Left renal pelvis (tissue), 4 donors: ENCODE results near the gene MIGA1. TPM values are rescaled to one million over a fixed set of nuclear protein-coding genes. Genes with fewer than 3 reads are reported as not detected.
"Not testable (repeated sequence)": the region's sequence is repeated elsewhere in the genome, so short reads cannot be mapped to it uniquely, and the experiment has no call there.

ENCODE experiments used
- DNase-seq, 4 donors: peaks; one replicate each; pipeline ENCODE4 v3.0.0-alpha.2; 2013; ENCODE audit warnings: low read depth in 4 of 4, low spot score in 3 of 4
- polyA plus RNA-seq, 4 donors: library from polyadenylated mRNA; unstranded; fragments of 120-200 nt; gene quantifications; one replicate each; pipeline ENCODE4 v1.2.1, GENCODE V29; 2013; ENCODE audit not compliant: insufficient read length in 4 of 4

MIGA1 gene
- polyA plus RNA-seq, 4 donors, result 20.5 to 22.1 (median 20.6) TPM

DNA sequence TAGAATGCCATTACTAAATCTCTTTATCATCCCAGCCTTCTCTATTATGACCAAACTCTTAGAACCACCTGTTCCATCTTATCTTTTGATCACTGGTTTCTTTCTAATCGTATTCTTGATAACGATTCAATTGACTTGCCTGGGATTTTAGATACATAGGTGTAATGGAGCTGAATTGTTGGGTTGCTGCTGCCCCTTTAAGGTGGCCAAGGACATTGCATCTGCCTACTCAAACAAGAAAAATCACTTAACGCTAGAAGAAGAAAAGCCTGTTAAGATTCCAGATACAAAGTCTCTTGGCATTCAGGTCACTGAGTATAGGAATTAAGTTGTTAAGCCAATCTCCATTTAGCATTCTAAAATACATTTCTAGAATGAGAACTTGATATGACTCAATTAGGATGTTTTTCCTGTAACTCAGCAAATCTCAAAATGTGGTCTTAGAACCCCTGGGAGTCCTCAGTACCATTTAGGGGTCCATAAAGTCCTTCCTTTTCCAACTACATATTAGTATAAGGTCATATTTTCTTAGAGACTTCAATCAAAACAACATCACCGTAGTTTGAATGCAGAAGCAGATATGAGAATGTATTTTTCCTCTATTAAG lies 121.3 kb downstream of the MIGA1 start:
- DNase-seq, result peak in 1 of 4 donors; percentile 25

DNA sequence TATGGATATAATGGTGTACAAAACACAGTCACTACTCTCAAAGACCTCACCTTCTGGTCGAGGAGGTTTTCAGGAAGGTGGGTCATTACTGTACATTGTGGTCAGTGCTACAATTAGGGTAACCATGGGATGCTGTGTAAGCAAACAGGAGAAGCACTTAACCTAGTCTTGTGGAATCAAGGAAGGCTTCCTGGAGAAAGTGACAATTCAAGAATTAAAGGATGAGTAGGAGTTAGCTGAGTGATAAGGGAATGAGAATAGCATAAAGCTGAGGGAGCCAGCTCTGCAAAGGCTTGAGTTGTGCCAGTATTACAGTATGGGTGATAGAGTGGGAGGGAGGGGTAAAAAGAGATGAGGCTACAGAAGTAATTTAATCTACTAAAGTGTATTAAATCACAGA lies 126.2 kb downstream of the MIGA1 start:
- DNase-seq, result no peak

DNA sequence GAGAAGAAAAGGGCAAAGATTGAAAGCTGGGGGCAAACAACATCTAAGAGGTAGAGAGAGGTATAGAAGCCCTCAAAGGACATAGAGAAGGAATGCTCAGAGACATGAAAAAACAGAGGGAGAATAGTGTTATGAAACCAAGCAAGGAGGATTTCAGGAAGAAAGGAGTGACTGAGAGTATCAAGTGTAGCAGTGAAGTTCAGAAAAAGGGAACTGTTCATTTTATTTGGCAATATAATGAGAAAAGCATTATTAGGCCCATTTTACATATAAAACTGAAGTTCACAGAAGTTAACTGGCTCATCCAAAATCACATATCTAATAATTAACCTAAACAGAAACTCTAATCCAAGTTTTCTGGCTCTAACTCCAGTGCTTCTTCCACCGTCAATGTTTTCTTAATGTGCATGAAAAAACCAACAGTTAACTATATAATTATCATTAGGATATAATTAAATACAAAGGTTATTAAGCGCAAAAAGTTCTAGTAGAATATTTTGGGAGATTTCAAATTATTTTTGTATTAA lies 126.6 kb downstream of the MIGA1 start:
- DNase-seq, result no peak

- no peak for DNase-seq
Observed at GRCh38 chr1:77906624-77907023, 127.2 kb downstream of the MIGA1 start.

- DNase-seq, result no peak
Observed at GRCh38 chr1:77910116-77910515, 130.7 kb downstream of the MIGA1 start.

DNA sequence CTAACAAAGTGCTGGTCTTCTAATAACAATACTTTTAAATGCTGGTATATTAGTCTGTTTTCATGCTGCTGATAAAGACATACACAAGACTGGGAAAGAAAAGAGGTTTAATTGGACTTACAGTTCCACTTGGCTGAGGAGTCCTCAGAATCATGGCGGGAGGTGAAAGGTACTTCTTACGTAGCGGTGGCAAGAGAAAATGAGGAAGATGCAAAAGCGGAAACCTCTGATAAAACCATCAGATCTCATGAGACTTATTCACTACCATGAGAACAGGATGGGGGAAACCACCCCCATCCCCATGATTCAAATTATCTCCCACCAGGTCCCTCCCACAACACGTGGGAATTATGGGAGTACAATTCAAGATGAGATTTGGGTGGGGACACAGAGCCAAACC lies 139.5 kb downstream of the MIGA1 start:
- DNase-seq, result not testable (repeated sequence)

DNA sequence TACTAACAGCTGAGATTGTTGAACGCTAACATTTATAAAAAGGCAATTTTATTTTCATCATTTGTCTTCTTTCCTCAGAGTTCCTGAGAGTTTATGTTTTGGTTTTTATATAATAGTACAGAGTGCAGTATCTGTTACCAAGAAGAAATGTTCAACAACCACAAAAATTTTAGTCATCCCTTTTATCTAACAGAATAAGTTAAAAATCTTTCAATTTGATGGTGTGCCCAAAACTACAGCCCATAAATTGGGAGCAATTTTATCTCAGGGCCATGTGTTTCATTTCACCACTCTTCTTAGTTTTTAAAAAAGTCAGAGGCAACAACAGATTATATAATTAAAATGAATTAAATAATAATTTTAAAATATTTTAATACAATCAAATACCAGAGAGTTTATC lies 146.1 kb downstream of the MIGA1 start:
- no peak for DNase-seq

GRCh38 chr1:77925956-77926355 lies 146.5 kb downstream of the MIGA1 start:
- DNase-seq, result no peak

GRCh38 chr1:77926561-77927357 lies 147.3 kb downstream of the MIGA1 start:
- no peak for DNase-seq

DNA sequence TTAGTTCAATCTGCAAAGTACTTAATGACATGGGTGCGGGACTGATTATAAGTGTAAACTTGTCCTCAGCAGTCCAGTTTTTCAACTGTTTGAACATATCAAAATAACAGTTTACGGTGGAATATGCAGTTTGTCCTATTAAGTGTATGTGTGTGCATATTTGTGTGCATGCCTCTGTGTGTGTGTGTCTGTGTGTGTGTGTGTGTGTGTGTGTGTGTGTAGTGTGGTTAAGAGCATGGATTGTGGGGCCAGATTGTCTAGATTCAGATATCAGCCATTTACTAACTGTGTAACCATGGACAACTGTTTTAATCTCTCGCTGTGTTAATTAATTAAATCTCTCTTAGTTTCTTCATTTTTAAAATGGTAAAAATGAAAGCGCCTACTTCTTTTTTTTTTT lies 148.0 kb downstream of the MIGA1 start:
- no peak for DNase-seq

Other genes starting within 250 kb of the MIGA1 start
- gene ZZZ3, start 97.0 kb upstream of the MIGA1 start, polyA plus RNA-seq, result 10 to 100 TPM; 49.4 to 73.7 (median 65.4) TPM
- 10 to 100 TPM; 72.2 to 99.4 (median 85.0) TPM for gene USP33, start 19.8 kb upstream of the MIGA1 start, polyA plus RNA-seq
- gene NEXN, start 109.0 kb downstream of the MIGA1 start, polyA plus RNA-seq, result 10 to 100 TPM; 13.4 to 17.9 (median 14.5) TPM
- gene FUBP1, start 199.4 kb downstream of the MIGA1 start, polyA plus RNA-seq, result 100 to 1,000 TPM; 229 to 385 (median 343) TPM
- 10 to 100 TPM; 38.2 to 46.3 (median 42.3) TPM for gene DNAJB4, start 225.3 kb downstream of the MIGA1 start, polyA plus RNA-seq